ENCODE measurements around the gene PEAK3.

Gene PEAK3

DNA sequence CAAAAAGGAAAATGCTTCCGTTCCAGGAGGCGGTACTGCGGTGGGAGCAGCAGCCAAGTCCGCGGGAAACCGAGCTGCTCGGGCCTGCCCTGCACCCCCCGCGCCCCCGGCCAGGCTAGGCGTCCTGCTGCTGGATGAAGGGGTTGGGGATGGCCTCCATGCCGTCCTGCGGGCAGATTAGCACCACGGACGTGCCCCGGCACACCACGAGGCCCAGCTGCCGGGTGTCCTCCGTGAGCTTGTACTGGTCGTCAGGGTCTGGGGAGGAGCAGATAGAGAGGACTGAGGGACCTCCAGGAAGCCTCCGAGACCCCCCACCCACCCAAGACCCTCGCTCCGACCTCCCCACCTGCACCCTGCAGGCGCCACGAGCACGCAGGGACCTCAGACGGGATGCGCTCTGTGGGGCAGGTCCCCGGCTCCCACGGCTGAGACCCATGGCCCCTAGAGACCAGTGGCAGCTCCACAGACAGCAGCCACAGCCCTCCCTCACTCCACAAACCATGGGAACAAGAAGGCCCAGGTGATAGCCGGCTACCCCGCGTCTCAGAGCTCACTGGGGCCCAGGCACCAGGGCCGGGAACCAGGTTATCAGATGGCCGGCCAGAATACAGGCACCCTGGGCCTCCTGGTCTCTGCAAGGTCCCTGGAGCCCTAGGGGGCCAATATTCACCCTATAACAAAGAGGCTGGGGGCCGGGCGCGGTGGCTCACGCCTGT is 39.7 kb upstream of the PEAK3 start:
- H3K14ac ChIP-seq (ENCODE audit: low read length in 2 of 2) = no peak overlapping the region
- H2AFZ ChIP-seq (ENCODE audit: low read depth, low read length) = no peak overlapping the region
- H3K18ac ChIP-seq (ENCODE audit: low read depth in 1 of 2, low read length in 2 of 2) = no peak overlapping the region
- no peak overlapping the region for H3K9ac ChIP-seq (ENCODE audit: low read length)
- no peak for DNase-seq
- H2BK120ac ChIP-seq (ENCODE audit: low read depth, low read length) = no peak overlapping the region
- H3K23ac ChIP-seq (ENCODE audit: low read length in 2 of 2) = no peak overlapping the region
- no peak overlapping the region for H3K4me2 ChIP-seq (ENCODE audit: low read length, poor library complexity, severe bottlenecking)
- no peak overlapping the region for H2AK5ac ChIP-seq (ENCODE audit: low read length, severe bottlenecking)
- no peak overlapping the region for H3K4me3 ChIP-seq (ENCODE audit: insufficient read depth in 1 of 2, low read depth in 1 of 2, low read length in 2 of 2)
- peaks cover 20% of the 10 kb centered on the region for H3K4me1 ChIP-seq (ENCODE audit: control insufficient read depth, insufficient read depth, low read depth, low read length)
- no peak overlapping the region for H2BK5ac ChIP-seq (ENCODE audit: low read depth, low read length, poor library complexity, severe bottlenecking)
- peaks cover 20% of the 10 kb centered on the region for H3K79me1 ChIP-seq (replicated peaks; ENCODE audit: low read length, poor library complexity, severe bottlenecking)
- H4K8ac ChIP-seq (ENCODE audit: low read length) = no peak overlapping the region
- H3K9me3 ChIP-seq (ENCODE audit: control insufficient read depth, low read length) = no peaks in the 10 kb centered on the region
- H3K4ac ChIP-seq (ENCODE audit: low read depth in 1 of 2, low read length in 2 of 2) = no peak overlapping the region
- H3K27ac ChIP-seq (ENCODE audit: low read length, poor library complexity, severe bottlenecking) = no peak overlapping the region
- H2BK15ac ChIP-seq (ENCODE audit: low read depth, poor library complexity, severe bottlenecking) = no peak overlapping the region
- H2BK12ac ChIP-seq (ENCODE audit: low read length in 2 of 2) = no peak overlapping the region
- no peak overlapping the region for H4K91ac ChIP-seq (ENCODE audit: low read length)
- H3K27me3 ChIP-seq (ENCODE audit: control insufficient read depth in 1 of 2, insufficient read depth in 1 of 2, low read length in 2 of 2) = no peaks in the 10 kb centered on the region
- H3K36me3 ChIP-seq (ENCODE audit: control insufficient read depth in 1 of 2, insufficient read depth in 2 of 2, low read depth in 1 of 2, low read length in 2 of 2) = peaks cover 30 to 56% of the 10 kb centered on the region in 2 experiments
- 91% methylated on average over 30 of the region's 39 CpGs for WGBS

DNA sequence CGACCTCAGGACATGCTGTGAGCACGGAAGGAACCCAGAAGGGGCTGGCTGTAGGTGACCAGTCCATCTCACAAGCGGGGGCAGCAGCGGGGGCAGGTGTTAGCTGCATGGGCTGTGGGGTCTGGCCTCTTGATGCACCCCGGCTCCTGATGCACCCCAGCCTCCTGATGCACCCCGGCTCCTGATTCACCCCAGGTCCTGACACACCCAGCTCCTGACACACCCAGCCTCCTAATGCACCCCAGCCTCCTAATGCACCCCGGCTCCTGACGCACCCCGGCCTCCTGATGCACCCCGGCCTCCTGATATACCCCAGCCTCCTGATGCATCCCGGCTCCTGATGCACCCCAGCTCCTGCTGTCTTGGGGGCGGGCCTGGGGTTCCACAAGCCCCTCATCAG is 39.0 kb upstream of the PEAK3 start:
- no peak overlapping the region for H2BK5ac ChIP-seq (ENCODE audit: low read depth, low read length, poor library complexity, severe bottlenecking)
- H3K4ac ChIP-seq (ENCODE audit: low read depth in 1 of 2, low read length in 2 of 2) = no peak overlapping the region
- peaks cover 18% of the 10 kb centered on the region for H3K79me1 ChIP-seq (replicated peaks; ENCODE audit: low read length, poor library complexity, severe bottlenecking)
- no peak overlapping the region for H4K91ac ChIP-seq (ENCODE audit: low read length)
- H4K8ac ChIP-seq (ENCODE audit: low read length) = no peak overlapping the region
- no peaks in the 10 kb centered on the region for H3K9me3 ChIP-seq (ENCODE audit: control insufficient read depth, low read length)
- no peaks in the 10 kb centered on the region for H3K27me3 ChIP-seq (ENCODE audit: control insufficient read depth in 1 of 2, insufficient read depth in 1 of 2, low read length in 2 of 2)
- H3K18ac ChIP-seq (ENCODE audit: low read depth in 1 of 2, low read length in 2 of 2) = no peak overlapping the region
- no peak for DNase-seq
- H2AFZ ChIP-seq (ENCODE audit: low read depth, low read length) = no peak overlapping the region
- H2BK120ac ChIP-seq (ENCODE audit: low read depth, low read length) = no peak overlapping the region
- no peak overlapping the region for H2AK5ac ChIP-seq (ENCODE audit: low read length, severe bottlenecking)
- H3K23ac ChIP-seq (ENCODE audit: low read length in 2 of 2) = no peak overlapping the region
- H3K36me3 ChIP-seq (ENCODE audit: control insufficient read depth in 1 of 2, insufficient read depth in 2 of 2, low read depth in 1 of 2, low read length in 2 of 2) = peaks cover 28 to 50% of the 10 kb centered on the region in 2 experiments
- H3K27ac ChIP-seq (ENCODE audit: low read length, poor library complexity, severe bottlenecking) = no peak overlapping the region
- H3K4me3 ChIP-seq (ENCODE audit: insufficient read depth in 1 of 2, low read depth in 1 of 2, low read length in 2 of 2) = no peak overlapping the region
- H3K9ac ChIP-seq (ENCODE audit: low read length) = no peak overlapping the region
- H3K4me2 ChIP-seq (ENCODE audit: low read length, poor library complexity, severe bottlenecking) = no peak overlapping the region
- no peak overlapping the region for H2BK15ac ChIP-seq (ENCODE audit: low read depth, poor library complexity, severe bottlenecking)
- WGBS = 89% methylated on average over 12 of the region's 12 CpGs
- H2BK12ac ChIP-seq (ENCODE audit: low read length in 2 of 2) = no peak overlapping the region
- H3K4me1 ChIP-seq (ENCODE audit: control insufficient read depth, insufficient read depth, low read depth, low read length) = peaks cover 20% of the 10 kb centered on the region
- no peak overlapping the region for H3K14ac ChIP-seq (ENCODE audit: low read length in 2 of 2)

DNA sequence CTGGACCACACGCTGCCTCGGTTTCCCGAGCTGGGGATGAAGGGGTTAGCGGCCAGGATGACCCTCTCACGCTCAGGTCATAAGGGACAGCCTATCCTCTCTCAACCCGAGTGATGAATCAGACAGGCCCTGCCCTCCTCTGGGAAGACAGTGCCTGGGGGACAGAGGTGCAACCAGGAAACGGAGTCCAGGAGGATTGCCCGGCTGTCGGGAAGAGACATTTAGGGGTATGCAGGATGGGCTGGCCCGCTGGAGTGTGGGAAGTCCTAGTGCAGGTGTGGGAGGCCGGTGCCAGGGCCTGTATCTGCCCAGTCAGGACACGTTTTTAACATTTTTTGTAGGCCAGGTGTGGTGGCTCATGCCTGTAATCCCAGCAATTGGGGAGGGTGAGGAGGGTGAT is 38.1 kb upstream of the PEAK3 start:
- no peak overlapping the region for H4K91ac ChIP-seq (ENCODE audit: low read length)
- H3K4me3 ChIP-seq (ENCODE audit: insufficient read depth in 1 of 2, low read depth in 1 of 2, low read length in 2 of 2) = no peak overlapping the region
- H3K4me2 ChIP-seq (ENCODE audit: low read length, poor library complexity, severe bottlenecking) = no peak overlapping the region
- H4K8ac ChIP-seq (ENCODE audit: low read length) = no peak overlapping the region
- H2BK15ac ChIP-seq (ENCODE audit: low read depth, poor library complexity, severe bottlenecking) = no peak overlapping the region
- no peak overlapping the region for H3K18ac ChIP-seq (ENCODE audit: low read depth in 1 of 2, low read length in 2 of 2)
- H2AK5ac ChIP-seq (ENCODE audit: low read length, severe bottlenecking) = no peak overlapping the region
- H3K36me3 ChIP-seq (ENCODE audit: control insufficient read depth in 1 of 2, insufficient read depth in 2 of 2, low read depth in 1 of 2, low read length in 2 of 2) = peaks cover 24 to 41% of the 10 kb centered on the region in 2 experiments
- no peak overlapping the region for H2AFZ ChIP-seq (ENCODE audit: low read depth, low read length)
- no peak overlapping the region for H2BK12ac ChIP-seq (ENCODE audit: low read length in 2 of 2)
- peaks cover 10% of the 10 kb centered on the region for H3K79me1 ChIP-seq (replicated peaks; ENCODE audit: low read length, poor library complexity, severe bottlenecking)
- peaks cover 14% of the 10 kb centered on the region for H3K4me1 ChIP-seq (ENCODE audit: control insufficient read depth, insufficient read depth, low read depth, low read length)
- no peak overlapping the region for H2BK120ac ChIP-seq (ENCODE audit: low read depth, low read length)
- no peak overlapping the region for H3K9ac ChIP-seq (ENCODE audit: low read length)
- no peak overlapping the region for H2BK5ac ChIP-seq (ENCODE audit: low read depth, low read length, poor library complexity, severe bottlenecking)
- H3K14ac ChIP-seq (ENCODE audit: low read length in 2 of 2) = no peak overlapping the region
- no peak overlapping the region for H3K27ac ChIP-seq (ENCODE audit: low read length, poor library complexity, severe bottlenecking)
- 82% methylated on average over 11 of the region's 12 CpGs for WGBS
- peaks cover 3% of the 10 kb centered on the region for H3K9me3 ChIP-seq (ENCODE audit: control insufficient read depth, low read length)
- H3K27me3 ChIP-seq (ENCODE audit: control insufficient read depth in 1 of 2, insufficient read depth in 1 of 2, low read length in 2 of 2) = no peaks in the 10 kb centered on the region
- no peak overlapping the region for H3K4ac ChIP-seq (ENCODE audit: low read depth in 1 of 2, low read length in 2 of 2)
- no peak for DNase-seq
- no peak overlapping the region for H3K23ac ChIP-seq (ENCODE audit: low read length in 2 of 2)

DNA sequence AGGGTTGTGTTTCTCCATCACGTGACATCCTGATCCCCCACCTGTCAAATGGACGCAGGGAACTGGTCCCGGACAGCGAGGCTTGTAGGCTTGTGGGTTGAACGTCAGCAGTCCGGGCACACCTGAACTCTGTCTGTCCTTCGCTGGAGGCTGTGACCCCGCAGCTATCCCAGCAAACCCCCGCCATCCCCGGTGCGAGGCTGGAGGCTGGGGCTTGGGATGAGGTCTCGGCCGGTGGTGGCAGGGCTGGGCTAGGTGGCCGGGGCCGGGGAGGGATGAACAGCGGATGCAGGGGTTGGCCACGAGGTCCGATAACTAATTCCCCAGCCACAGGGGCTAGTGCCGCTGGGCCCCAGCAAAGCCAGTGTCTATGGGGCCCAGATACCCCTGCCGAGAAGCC is 37.6 kb upstream of the PEAK3 start:
- Histone ChIP-seq H3K4me3 (ENCODE audit: insufficient read depth in 1 of 2, low read depth in 1 of 2, low read length in 2 of 2) (no peak overlapping the region), H3K4me1 (ENCODE audit: control insufficient read depth, insufficient read depth, low read depth, low read length) (peaks cover 9% of the 10 kb centered on the region), H3K18ac (ENCODE audit: low read depth in 1 of 2, low read length in 2 of 2) (no peak overlapping the region), H3K27ac (ENCODE audit: low read length, poor library complexity, severe bottlenecking) (no peak overlapping the region), H3K9ac (ENCODE audit: low read length) (no peak overlapping the region), H3K9me3 (ENCODE audit: control insufficient read depth, low read length) (peaks cover 8% of the 10 kb centered on the region), H2BK5ac (ENCODE audit: low read depth, low read length, poor library complexity, severe bottlenecking) (no peak overlapping the region), H4K91ac (ENCODE audit: low read length) (no peak overlapping the region), H4K8ac (ENCODE audit: low read length) (no peak overlapping the region), H2BK15ac (ENCODE audit: low read depth, poor library complexity, severe bottlenecking) (no peak overlapping the region), H3K79me1 (replicated peaks; ENCODE audit: low read length, poor library complexity, severe bottlenecking) (peaks cover 6% of the 10 kb centered on the region), H3K14ac (ENCODE audit: low read length in 2 of 2) (no peak overlapping the region), H2AK5ac (ENCODE audit: low read length, severe bottlenecking) (no peak overlapping the region), H3K36me3 (ENCODE audit: control insufficient read depth in 1 of 2, insufficient read depth in 2 of 2, low read depth in 1 of 2, low read length in 2 of 2) (peaks cover 19 to 36% of the 10 kb centered on the region in 2 experiments), H3K4me2 (ENCODE audit: low read length, poor library complexity, severe bottlenecking) (no peak overlapping the region), H3K23ac (ENCODE audit: low read length in 2 of 2) (no peak overlapping the region), H2AFZ (ENCODE audit: low read depth, low read length) (no peak overlapping the region), H3K27me3 (ENCODE audit: control insufficient read depth in 1 of 2, insufficient read depth in 1 of 2, low read length in 2 of 2) (no peaks in the 10 kb centered on the region), H3K4ac (ENCODE audit: low read depth in 1 of 2, low read length in 2 of 2) (no peak overlapping the region), H2BK12ac (ENCODE audit: low read length in 2 of 2) (no peak overlapping the region), H2BK120ac (ENCODE audit: low read depth, low read length) (no peak overlapping the region)
- DNase-seq = no peak
- WGBS = 93% methylated on average over 20 of the region's 20 CpGs

Data from mesenchymal stem cell (in vitro differentiated cells and primary cell).